ENCODE measurements around the gene DRAXIN.

GRCh38 chr1:11654137-11654938 lies 37.2 kb upstream of the DRAXIN start, which contains the start of the genes FBXO2 and FBXO44:
- no peak for TF ChIP-seq GABPA (IDR thresholded peaks at IDR 0.05; ENCODE audit: low read depth)
- TF ChIP-seq CTCF (IDR thresholded peaks at IDR 0.05; ENCODE audit: insufficient read depth, low read length), result no peak
